ENCODE measurements around the gene CDC42BPA. TPM values are rescaled to one million over a fixed set of nuclear protein-coding genes. Genes with fewer than 3 reads are reported as not detected.

CDC42BPA gene
- total and polyA plus RNA-seq, 2 donors (not counting 1 experiment from before 2014, with no cell fraction given), result 26.4 to 77.1 TPM

DNA sequence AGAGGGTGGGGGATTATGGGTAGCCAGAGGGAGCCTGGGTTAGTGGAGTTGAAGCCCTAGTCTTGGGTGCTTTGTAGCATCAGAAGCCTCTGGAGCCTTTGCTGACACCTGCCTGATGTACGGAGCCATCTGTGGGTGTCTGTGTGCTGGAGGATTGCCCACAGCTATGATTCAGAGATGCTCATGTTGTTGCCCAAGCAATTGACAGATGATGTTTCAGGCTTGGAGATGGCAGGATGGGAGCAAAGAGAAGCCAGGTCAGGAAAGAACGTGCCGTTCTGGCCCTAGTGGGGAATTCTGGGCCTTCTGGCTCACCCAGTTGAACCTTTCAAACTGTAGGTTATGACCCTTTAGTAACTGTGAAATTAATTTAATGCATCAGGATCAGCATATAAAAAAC lies 350.6 kb downstream of the CDC42BPA start:
- TF ChIP-seq, protein P1, sequence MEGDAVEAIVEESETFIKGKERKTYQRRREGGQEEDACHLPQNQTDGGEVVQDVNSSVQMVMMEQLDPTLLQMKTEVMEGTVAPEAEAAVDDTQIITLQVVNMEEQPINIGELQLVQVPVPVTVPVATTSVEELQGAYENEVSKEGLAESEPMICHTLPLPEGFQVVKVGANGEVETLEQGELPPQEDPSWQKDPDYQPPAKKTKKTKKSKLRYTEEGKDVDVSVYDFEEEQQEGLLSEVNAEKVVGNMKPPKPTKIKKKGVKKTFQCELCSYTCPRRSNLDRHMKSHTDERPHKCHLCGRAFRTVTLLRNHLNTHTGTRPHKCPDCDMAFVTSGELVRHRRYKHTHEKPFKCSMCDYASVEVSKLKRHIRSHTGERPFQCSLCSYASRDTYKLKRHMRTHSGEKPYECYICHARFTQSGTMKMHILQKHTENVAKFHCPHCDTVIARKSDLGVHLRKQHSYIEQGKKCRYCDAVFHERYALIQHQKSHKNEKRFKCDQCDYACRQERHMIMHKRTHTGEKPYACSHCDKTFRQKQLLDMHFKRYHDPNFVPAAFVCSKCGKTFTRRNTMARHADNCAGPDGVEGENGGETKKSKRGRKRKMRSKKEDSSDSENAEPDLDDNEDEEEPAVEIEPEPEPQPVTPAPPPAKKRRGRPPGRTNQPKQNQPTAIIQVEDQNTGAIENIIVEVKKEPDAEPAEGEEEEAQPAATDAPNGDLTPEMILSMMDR (conservative IDR thresholded peaks at IDR 0.05 in 1 of 2, IDR thresholded peaks at IDR 0.05 in 1 of 2; ENCODE audit: low read depth in 1 of 2, low read length in 2 of 2), result no peak
- no peak for TF ChIP-seq EZH2 (IDR thresholded peaks at IDR 0.05; ENCODE audit: low read length, missing control alignments)
- H3K27ac ChIP-seq (ENCODE audit: insufficient read depth, low read length), result no peak overlapping the region
- H3K4me3 ChIP-seq (replicated peaks in 1 of 4; ENCODE audit: control extremely low read depth in 1 of 4, insufficient read depth in 1 of 4, low read depth in 3 of 4, low read length in 4 of 4), result no peak overlapping the region
- H2AFZ ChIP-seq (ENCODE audit: low read length), result no peak overlapping the region
- no peak overlapping the region for H3K4me2 ChIP-seq (ENCODE audit: extremely low read depth, insufficient read depth, low read length)
- peak; percentile 30 to 47 for DNase-seq (ENCODE audit: low read depth in 2 of 2)
- H3K9me3 ChIP-seq (ENCODE audit: control insufficient read depth, insufficient read depth, low read depth, low read length), result no peaks in the 10 kb centered on the region
- H3K9ac ChIP-seq (ENCODE audit: insufficient read depth, low read length), result no peak overlapping the region
- H3K27me3 ChIP-seq (ENCODE audit: control insufficient read depth, insufficient read depth, low read length), result no peaks in the 10 kb centered on the region
- no peaks in the 10 kb centered on the region for H3K79me2 ChIP-seq (ENCODE audit: control insufficient read depth, insufficient read depth, low read length)
- H4K20me1 ChIP-seq (ENCODE audit: control insufficient read depth, extremely low read depth, insufficient read depth, low read length), result no peaks in the 10 kb centered on the region
- no peaks in the 10 kb centered on the region for H3K36me3 ChIP-seq (ENCODE audit: control insufficient read depth, insufficient read depth, low read length)
- no peaks in the 10 kb centered on the region for H3K4me1 ChIP-seq (ENCODE audit: control insufficient read depth, extremely low read depth, insufficient read depth, low read length)

DNA sequence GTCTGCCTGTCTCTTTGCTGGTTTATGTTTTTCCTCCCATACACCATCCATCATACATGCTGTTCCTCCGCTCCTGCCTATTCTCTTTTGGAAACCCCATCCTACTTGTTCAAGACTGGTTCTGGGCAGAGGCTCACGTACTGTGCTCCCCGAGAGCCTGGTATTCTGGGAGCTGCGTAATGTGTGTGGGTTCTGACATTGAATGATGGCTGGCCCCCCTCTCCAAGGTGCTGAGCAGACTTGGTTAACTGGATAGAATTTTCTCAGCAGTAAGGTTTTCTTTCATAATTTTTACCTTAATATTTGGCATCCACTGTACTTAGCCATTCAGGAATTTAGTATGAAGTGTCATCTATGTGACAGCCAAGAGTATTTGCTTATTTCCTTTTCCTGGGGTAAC lies 351.6 kb downstream of the CDC42BPA start:
- H3K9ac ChIP-seq (ENCODE audit: insufficient read depth, low read length), result no peak overlapping the region
- TF ChIP-seq, protein P1 (conservative IDR thresholded peaks at IDR 0.05 in 1 of 2, IDR thresholded peaks at IDR 0.05 in 1 of 2; ENCODE audit: low read depth in 1 of 2, low read length in 2 of 2), result no peak
- no peak for TF ChIP-seq EZH2 (IDR thresholded peaks at IDR 0.05; ENCODE audit: low read length, missing control alignments)
- no peaks in the 10 kb centered on the region for H4K20me1 ChIP-seq (ENCODE audit: control insufficient read depth, extremely low read depth, insufficient read depth, low read length)

DNA sequence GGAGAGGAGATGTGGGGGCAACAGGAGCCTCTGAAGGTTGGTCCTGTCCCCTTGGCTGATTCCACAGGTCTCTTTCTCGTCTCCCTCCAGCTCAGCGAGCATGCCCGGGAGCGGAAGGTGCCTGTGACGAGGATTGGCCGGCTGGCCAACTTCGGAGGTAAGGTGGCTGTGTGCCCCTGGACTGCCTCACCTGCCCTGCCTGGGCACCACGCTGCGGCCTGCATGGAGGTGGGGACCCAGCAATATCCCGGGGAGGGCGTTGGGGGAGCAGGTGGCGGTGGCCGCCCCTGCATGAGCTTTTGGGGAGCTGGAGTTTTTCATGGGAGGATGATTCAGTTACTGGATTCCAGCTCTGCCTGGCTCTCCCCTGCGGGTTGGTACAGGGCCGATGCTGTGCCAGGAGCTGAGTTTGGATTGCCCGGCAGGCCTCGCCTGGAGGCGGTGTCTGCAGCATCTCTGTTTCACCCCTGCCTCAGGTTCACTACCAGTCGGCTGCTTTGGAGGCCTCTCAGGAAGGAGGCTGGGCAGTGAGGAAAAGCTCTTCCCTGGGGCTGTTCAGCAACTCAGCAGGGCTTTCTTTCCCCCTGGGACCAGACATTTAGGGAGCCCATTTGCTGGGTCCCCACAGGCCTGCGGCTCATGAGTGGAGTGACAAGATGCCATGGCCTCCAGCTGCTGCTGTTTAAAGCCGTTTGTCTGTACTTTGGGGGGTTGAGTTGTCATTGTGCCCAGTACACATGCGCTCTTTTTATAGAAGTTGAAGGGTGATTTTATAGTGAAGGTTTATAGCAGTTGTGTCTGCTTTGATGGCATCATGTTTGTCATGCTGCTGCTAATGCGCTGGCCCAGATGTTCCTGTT lies 352.5 kb downstream of the CDC42BPA start:
- no peak overlapping the region for H2AFZ ChIP-seq (ENCODE audit: low read length)
- H3K4me3 ChIP-seq (replicated peaks in 1 of 4; ENCODE audit: control extremely low read depth in 1 of 4, insufficient read depth in 1 of 4, low read depth in 3 of 4, low read length in 4 of 4), result no peak overlapping the region
- no peak overlapping the region for H3K4me2 ChIP-seq (ENCODE audit: extremely low read depth, insufficient read depth, low read length)
- H3K27me3 ChIP-seq (ENCODE audit: control insufficient read depth, insufficient read depth, low read length), result no peaks in the 10 kb centered on the region
- no peaks in the 10 kb centered on the region for H3K9me3 ChIP-seq (ENCODE audit: control insufficient read depth, insufficient read depth, low read depth, low read length)
- no peak overlapping the region for H3K9ac ChIP-seq (ENCODE audit: insufficient read depth, low read length)
- H3K27ac ChIP-seq (ENCODE audit: insufficient read depth, low read length), result no peak overlapping the region
- TF ChIP-seq, protein P1 (conservative IDR thresholded peaks at IDR 0.05 in 1 of 2, IDR thresholded peaks at IDR 0.05 in 1 of 2; ENCODE audit: low read depth in 1 of 2, low read length in 2 of 2), result no peak
- no peak for TF ChIP-seq EZH2 (IDR thresholded peaks at IDR 0.05; ENCODE audit: low read length, missing control alignments)
- DNase-seq (ENCODE audit: low read depth in 2 of 2), result no peak
- no peaks in the 10 kb centered on the region for H3K36me3 ChIP-seq (ENCODE audit: control insufficient read depth, insufficient read depth, low read length)
- H4K20me1 ChIP-seq (ENCODE audit: control insufficient read depth, extremely low read depth, insufficient read depth, low read length), result no peaks in the 10 kb centered on the region
- H3K4me1 ChIP-seq (ENCODE audit: control insufficient read depth, extremely low read depth, insufficient read depth, low read length), result no peaks in the 10 kb centered on the region
- H3K79me2 ChIP-seq (ENCODE audit: control insufficient read depth, insufficient read depth, low read length), result no peaks in the 10 kb centered on the region

More for the DNA sequence above, 351.6 kb downstream of the CDC42BPA start:
- Histone ChIP-seq H3K79me2 (ENCODE audit: control insufficient read depth, insufficient read depth, low read length) (no peaks in the 10 kb centered on the region), H3K4me3 (replicated peaks in 1 of 4; ENCODE audit: control extremely low read depth in 1 of 4, insufficient read depth in 1 of 4, low read depth in 3 of 4, low read length in 4 of 4) (no peak overlapping the region), H2AFZ (ENCODE audit: low read length) (no peak overlapping the region), H3K4me1 (ENCODE audit: control insufficient read depth, extremely low read depth, insufficient read depth, low read length) (no peaks in the 10 kb centered on the region), H3K36me3 (ENCODE audit: control insufficient read depth, insufficient read depth, low read length) (no peaks in the 10 kb centered on the region), H3K9me3 (ENCODE audit: control insufficient read depth, insufficient read depth, low read depth, low read length) (no peaks in the 10 kb centered on the region), H3K27me3 (ENCODE audit: control insufficient read depth, insufficient read depth, low read length) (no peaks in the 10 kb centered on the region), H3K4me2 (ENCODE audit: extremely low read depth, insufficient read depth, low read length) (no peak overlapping the region), H3K27ac (ENCODE audit: insufficient read depth, low read length) (no peak overlapping the region)
- no peak for DNase-seq (ENCODE audit: low read depth in 2 of 2)
